ENCODE data around the gene LSP1. TPM values are rescaled to one million over a fixed set of nuclear protein-coding genes. Genes with fewer than 3 reads are reported as not detected.
A peak's percentile ranks its signal among the peaks of the same experiment; 100 is the strongest.

Gene LSP1
- total and polyA plus RNA-seq, 8 donors = 2.4 to 26.8 (median 9.9) TPM

GRCh38 chr11:1858154-1858553, 5.3 kb downstream of the LSP1 start:
- FAIRE-seq (no peak), DNase-seq (peak in 2 of 6 donors; percentile 25 to 55), ATAC-seq (peak in 1 of 4 donors; percentile 13)
- intact Hi-C loops (cut with DNase I) = no loop called here
- no peak overlapping the region for H3K27ac ChIP-seq
- WGBS, 2 donors = 84 to 93% methylated on average over 9 of the region's 9 CpGs
- H3K4me1 ChIP-seq = peaks cover 2 to 7% (median 2%) of the 10 kb centered on the region in 3 donors
- H3K9me3 ChIP-seq = no peaks in the 10 kb centered on the region
- no peak for TF ChIP-seq CTCF (IDR thresholded peaks at IDR 0.05)
- H3K4me3 ChIP-seq = no peak overlapping the region
- H3K36me3 ChIP-seq = no peaks in the 10 kb centered on the region
- no peaks in the 10 kb centered on the region for H3K27me3 ChIP-seq

- Histone ChIP-seq H3K9me3 (no peaks in the 10 kb centered on the region), H3K4me3 (no peak overlapping the region), H3K27me3 (no peaks in the 10 kb centered on the region), H3K27ac (no peak overlapping the region), H3K36me3 (no peaks in the 10 kb centered on the region), H3K4me1 (peaks cover 6 to 11% (median 7%) of the 10 kb centered on the region in 3 donors)
- TF ChIP-seq CTCF (IDR thresholded peaks at IDR 0.05) = no peak
- FAIRE-seq = no peak
- intact Hi-C loops (cut with DNase I) = no loop called here
- DNase-seq = peak in 2 of 6 donors; percentile 18 to 61
- WGBS, 2 donors = 81 to 93% methylated on average over 7 of the region's 7 CpGs
- no peak for ATAC-seq
These were observed 5.7 kb downstream of the LSP1 start for GRCh38 chr11:1858576-1858975.

- H3K27ac ChIP-seq = no peak overlapping the region
- TF ChIP-seq CTCF (IDR thresholded peaks at IDR 0.05) = no peak
- H3K36me3 ChIP-seq = no peaks in the 10 kb centered on the region
- ATAC-seq (no peak), DNase-seq (peak in 2 of 6 donors; percentile 8 to 40), FAIRE-seq (no peak)
- H3K4me3 ChIP-seq = no peak overlapping the region
- 93 to 96% methylated on average over 4 of the region's 4 CpGs for WGBS, 2 donors
- no peaks in the 10 kb centered on the region for H3K9me3 ChIP-seq
- H3K27me3 ChIP-seq = no peaks in the 10 kb centered on the region
- H3K4me1 ChIP-seq = peaks cover 8 to 13% (median 9%) of the 10 kb centered on the region in 3 donors
- intact Hi-C loops (cut with DNase I) = no loop called here
These were observed 6.1 kb downstream of the LSP1 start for GRCh38 chr11:1859004-1859403.

GRCh38 chr11:1860108-1860507, 7.2 kb downstream of the LSP1 start:
- Histone ChIP-seq H3K4me3 (no peak overlapping the region), H3K9me3 (no peaks in the 10 kb centered on the region), H3K27me3 (no peaks in the 10 kb centered on the region), H3K36me3 (no peaks in the 10 kb centered on the region), H3K27ac (no peak overlapping the region), H3K4me1 (peaks cover 8 to 21% (median 12%) of the 10 kb centered on the region in 3 donors)
- ATAC-seq (no peak), FAIRE-seq (no peak), DNase-seq (no peak)
- WGBS, 2 donors = 83 to 90% methylated on average over 1 of the region's 1 CpG
- intact Hi-C loops (cut with DNase I) = no loop called here
- TF ChIP-seq CTCF (IDR thresholded peaks at IDR 0.05) = no peak

GRCh38 chr11:1861435-1862411, 8.8 kb downstream of the LSP1 start:
- DNase-seq = no peak
- intact Hi-C loops (cut with DNase I) = no loop called here

More at GRCh38 chr11:1861435-1862411, 8.8 kb downstream of the LSP1 start:
- FAIRE-seq = no peak
- no peaks in the 10 kb centered on the region for H3K27me3 ChIP-seq
- H3K4me1 ChIP-seq = peaks cover 8 to 21% (median 12%) of the 10 kb centered on the region in 3 donors
- TF ChIP-seq CTCF (IDR thresholded peaks at IDR 0.05) = no peak
- no peaks in the 10 kb centered on the region for H3K9me3 ChIP-seq
- H3K27ac ChIP-seq = no peak overlapping the region
- 91 to 93% methylated on average over 4 of the region's 4 CpGs for WGBS, 2 donors
- no peaks in the 10 kb centered on the region for H3K36me3 ChIP-seq
- H3K4me3 ChIP-seq = no peak overlapping the region
- ATAC-seq = no peak
